Fibroblast of lung (primary cell): Measurements from ENCODE around the gene CMBL.

Experiments used
- EZH2 ChIP-seq: IDR thresholded peaks from 2 replicates; pipeline ENCODE4 v1.5.1; 2012; ENCODE audit warnings: low read length, control low read depth, mild to moderate bottlenecking; ENCODE audit errors: missing control alignments
- TF ChIP-seq, protein P1 (sequence below), 2 donors: IDR thresholded peaks in 1 of 2; conservative IDR thresholded peaks in 1 of 2; 1 replicate in 1 of 2; 2 replicates in 1 of 2; pipeline ENCODE4 v1.5.1; 2011 to 2012; ENCODE audit warnings: low read length in 2 of 2, control low read depth in 1 of 2, inconsistent platforms in 1 of 2, low read depth in 1 of 2, mild to moderate bottlenecking in 1 of 2

DNA sequence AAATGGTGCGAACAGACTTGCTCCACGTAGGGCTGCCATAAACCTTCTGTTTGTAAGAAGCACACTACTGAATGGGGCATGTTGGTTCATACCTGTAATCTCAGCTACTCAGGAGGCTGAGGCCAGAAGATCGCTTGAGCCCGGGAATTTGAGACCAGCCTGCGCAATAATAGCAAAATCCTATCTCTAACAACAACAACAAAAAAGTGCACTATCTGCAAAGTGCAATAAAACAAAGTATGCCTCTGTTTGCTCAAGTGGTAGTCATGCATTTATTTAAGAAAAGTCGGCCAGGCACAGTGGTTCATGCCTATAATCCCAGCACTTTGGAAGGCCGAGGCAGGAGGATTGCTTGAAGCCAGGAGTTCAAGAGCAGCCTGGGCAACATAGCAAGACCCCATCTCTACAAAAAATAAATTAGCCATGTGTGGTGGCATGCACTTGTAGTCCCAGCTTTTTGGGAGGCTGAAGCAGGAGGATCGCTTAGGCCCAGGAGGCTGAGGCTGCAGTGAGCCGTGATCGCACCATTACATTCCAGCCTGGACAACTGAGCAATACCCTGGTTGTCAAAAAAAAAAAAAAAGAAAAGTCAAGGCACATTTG is 63.3 kb downstream of the CMBL start:
- TF ChIP-seq, protein P1, sequence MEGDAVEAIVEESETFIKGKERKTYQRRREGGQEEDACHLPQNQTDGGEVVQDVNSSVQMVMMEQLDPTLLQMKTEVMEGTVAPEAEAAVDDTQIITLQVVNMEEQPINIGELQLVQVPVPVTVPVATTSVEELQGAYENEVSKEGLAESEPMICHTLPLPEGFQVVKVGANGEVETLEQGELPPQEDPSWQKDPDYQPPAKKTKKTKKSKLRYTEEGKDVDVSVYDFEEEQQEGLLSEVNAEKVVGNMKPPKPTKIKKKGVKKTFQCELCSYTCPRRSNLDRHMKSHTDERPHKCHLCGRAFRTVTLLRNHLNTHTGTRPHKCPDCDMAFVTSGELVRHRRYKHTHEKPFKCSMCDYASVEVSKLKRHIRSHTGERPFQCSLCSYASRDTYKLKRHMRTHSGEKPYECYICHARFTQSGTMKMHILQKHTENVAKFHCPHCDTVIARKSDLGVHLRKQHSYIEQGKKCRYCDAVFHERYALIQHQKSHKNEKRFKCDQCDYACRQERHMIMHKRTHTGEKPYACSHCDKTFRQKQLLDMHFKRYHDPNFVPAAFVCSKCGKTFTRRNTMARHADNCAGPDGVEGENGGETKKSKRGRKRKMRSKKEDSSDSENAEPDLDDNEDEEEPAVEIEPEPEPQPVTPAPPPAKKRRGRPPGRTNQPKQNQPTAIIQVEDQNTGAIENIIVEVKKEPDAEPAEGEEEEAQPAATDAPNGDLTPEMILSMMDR (conservative IDR thresholded peaks at IDR 0.05 in 1 of 2, IDR thresholded peaks at IDR 0.05 in 1 of 2; ENCODE audit: low read depth in 1 of 2, low read length in 2 of 2): no peak
- no peak for TF ChIP-seq EZH2
